ENCODE data around the gene TRABD2B. TPM values are rescaled to one million over a fixed set of nuclear protein-coding genes. Genes with fewer than 3 reads are reported as not detected.

TRABD2B gene
- total and polyA plus RNA-seq, 2 donors from 2014 or later: 19.8 to 62.0 TPM

DNA sequence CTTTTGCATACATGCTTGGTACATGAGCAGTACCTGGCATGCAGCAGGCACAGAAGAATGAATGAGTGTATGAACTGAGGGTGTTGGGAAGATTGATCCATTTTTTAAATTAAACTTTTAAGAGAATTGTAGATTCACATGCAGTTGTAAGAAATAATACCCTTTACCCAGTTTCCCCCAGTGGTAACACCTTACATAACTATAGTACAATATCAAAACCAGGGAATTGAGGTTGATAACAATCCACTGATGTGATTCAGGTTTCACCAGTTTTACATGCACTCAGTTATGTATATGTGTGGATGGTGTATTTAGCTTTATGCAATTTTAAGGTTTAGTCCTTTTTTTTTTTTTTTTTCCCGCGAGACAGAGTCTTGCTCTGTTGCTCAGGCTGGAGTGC lies 20.5 kb downstream of the TRABD2B start:
- intact Hi-C loops (cut with DNase I): no loop called here
- TF ChIP-seq, protein P1, sequence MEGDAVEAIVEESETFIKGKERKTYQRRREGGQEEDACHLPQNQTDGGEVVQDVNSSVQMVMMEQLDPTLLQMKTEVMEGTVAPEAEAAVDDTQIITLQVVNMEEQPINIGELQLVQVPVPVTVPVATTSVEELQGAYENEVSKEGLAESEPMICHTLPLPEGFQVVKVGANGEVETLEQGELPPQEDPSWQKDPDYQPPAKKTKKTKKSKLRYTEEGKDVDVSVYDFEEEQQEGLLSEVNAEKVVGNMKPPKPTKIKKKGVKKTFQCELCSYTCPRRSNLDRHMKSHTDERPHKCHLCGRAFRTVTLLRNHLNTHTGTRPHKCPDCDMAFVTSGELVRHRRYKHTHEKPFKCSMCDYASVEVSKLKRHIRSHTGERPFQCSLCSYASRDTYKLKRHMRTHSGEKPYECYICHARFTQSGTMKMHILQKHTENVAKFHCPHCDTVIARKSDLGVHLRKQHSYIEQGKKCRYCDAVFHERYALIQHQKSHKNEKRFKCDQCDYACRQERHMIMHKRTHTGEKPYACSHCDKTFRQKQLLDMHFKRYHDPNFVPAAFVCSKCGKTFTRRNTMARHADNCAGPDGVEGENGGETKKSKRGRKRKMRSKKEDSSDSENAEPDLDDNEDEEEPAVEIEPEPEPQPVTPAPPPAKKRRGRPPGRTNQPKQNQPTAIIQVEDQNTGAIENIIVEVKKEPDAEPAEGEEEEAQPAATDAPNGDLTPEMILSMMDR (IDR thresholded peaks at IDR 0.05; ENCODE audit: borderline replicate concordance, extremely low read depth, insufficient read depth): no peak

DNA sequence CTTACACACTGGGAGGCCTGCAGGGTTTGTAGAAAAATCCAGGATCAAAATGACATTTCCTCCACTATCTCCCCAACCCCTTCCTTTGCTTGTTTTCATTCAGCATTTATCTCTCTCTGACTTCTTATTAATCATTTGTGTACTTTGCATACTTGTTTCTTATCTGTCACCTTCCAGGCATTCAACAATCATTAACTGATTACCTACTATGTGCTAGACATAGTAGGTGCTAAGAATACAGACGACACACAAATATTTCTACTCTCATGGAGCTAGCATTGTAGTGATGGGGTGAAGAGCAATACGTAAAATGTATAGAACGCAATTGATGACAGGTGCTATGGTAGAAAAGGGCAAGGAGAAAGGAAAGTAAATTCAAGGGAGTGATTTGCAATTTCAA lies 20.9 kb downstream of the TRABD2B start:
- TF ChIP-seq, protein P1 (IDR thresholded peaks at IDR 0.05; ENCODE audit: borderline replicate concordance, extremely low read depth, insufficient read depth): no peak

More for the DNA sequence above, 20.5 kb downstream of the TRABD2B start:
- Histone ChIP-seq H3K36me3 (ENCODE audit: control insufficient read depth in 2 of 3, insufficient read depth in 3 of 3, low read length in 3 of 3) (peaks cover 0 to 6% (median 0%) of the 10 kb centered on the region in 3 donors), H3K9ac (ENCODE audit: low read length in 3 of 3) (no peak overlapping the region), H3K9me3 (ENCODE audit: control insufficient read depth in 2 of 3, insufficient read depth in 1 of 3, low read length in 3 of 3) (no peaks in the 10 kb centered on the region), H3K4me3 (ENCODE audit: low read length in 3 of 3) (no peak overlapping the region), H3K27ac (ENCODE audit: low read depth in 2 of 2, low read length in 2 of 2) (no peak overlapping the region), H3K27me3 (ENCODE audit: control insufficient read depth, insufficient read depth, low read length) (no peaks in the 10 kb centered on the region), H3K4me1 (ENCODE audit: control insufficient read depth in 2 of 3, insufficient read depth in 2 of 3, low read depth in 1 of 3, low read length in 3 of 3) (peaks cover 0 to 34% (median 14%) of the 10 kb centered on the region in 3 donors)
- FAIRE-seq (no peak), DNase-seq (no peak)

DNA sequence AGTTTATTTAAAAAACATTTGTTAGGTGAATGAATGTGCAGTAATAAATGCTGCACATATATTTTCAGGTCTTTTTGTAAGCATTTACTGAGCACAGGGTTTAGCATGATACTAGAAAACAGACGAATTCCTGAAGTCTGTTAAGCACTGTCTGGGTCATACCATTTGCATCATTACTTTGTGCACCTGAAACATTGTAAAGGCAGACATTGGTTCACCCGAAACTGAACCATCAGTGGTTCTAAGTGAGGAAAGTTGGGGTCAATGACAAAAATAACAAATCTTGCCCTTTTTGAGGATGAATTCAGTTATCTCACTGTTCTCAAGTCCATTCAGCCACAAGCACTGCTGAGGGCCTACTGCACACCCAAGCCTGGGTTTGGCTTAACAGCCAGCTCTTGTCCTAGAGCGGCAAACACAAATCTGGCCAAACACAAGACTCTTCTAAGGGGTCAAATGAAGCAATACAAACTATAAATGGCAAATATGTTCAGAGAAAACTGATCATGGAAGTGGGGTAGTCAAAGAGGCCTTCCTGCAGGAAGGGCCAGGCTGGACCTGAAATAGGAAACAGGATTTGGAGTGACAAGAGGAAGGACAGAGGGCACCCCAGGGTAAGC lies 21.8 kb downstream of the TRABD2B start:
- Histone ChIP-seq H3K27ac (ENCODE audit: low read depth in 2 of 2, low read length in 2 of 2) (no peak overlapping the region), H3K9me3 (ENCODE audit: control insufficient read depth in 2 of 3, insufficient read depth in 1 of 3, low read length in 3 of 3) (no peaks in the 10 kb centered on the region), H3K4me1 (ENCODE audit: control insufficient read depth in 2 of 3, insufficient read depth in 2 of 3, low read depth in 1 of 3, low read length in 3 of 3) (peaks cover 0 to 43% (median 18%) of the 10 kb centered on the region in 3 donors), H3K9ac (ENCODE audit: low read length in 3 of 3) (no peak overlapping the region), H3K27me3 (ENCODE audit: control insufficient read depth, insufficient read depth, low read length) (no peaks in the 10 kb centered on the region), H3K4me3 (ENCODE audit: low read length in 3 of 3) (no peak overlapping the region), H3K36me3 (ENCODE audit: control insufficient read depth in 2 of 3, insufficient read depth in 3 of 3, low read length in 3 of 3) (peaks cover 0 to 8% (median 0%) of the 10 kb centered on the region in 3 donors)
- intact Hi-C loops (cut with DNase I): no loop called here
- TF ChIP-seq, protein P1 (IDR thresholded peaks at IDR 0.05; ENCODE audit: borderline replicate concordance, extremely low read depth, insufficient read depth): no peak
- DNase-seq (no peak), FAIRE-seq (no peak)

More for the DNA sequence above, 20.9 kb downstream of the TRABD2B start:
- H3K27me3 ChIP-seq (ENCODE audit: control insufficient read depth, insufficient read depth, low read length): no peaks in the 10 kb centered on the region
- FAIRE-seq: no peak
- peaks cover 0 to 6% (median 0%) of the 10 kb centered on the region in 3 donors for H3K36me3 ChIP-seq (ENCODE audit: control insufficient read depth in 2 of 3, insufficient read depth in 3 of 3, low read length in 3 of 3)
- H3K4me1 ChIP-seq (ENCODE audit: control insufficient read depth in 2 of 3, insufficient read depth in 2 of 3, low read depth in 1 of 3, low read length in 3 of 3): peaks cover 0 to 36% (median 15%) of the 10 kb centered on the region in 3 donors
- H3K9me3 ChIP-seq (ENCODE audit: control insufficient read depth in 2 of 3, insufficient read depth in 1 of 3, low read length in 3 of 3): no peaks in the 10 kb centered on the region
- no peak overlapping the region for H3K4me3 ChIP-seq (ENCODE audit: low read length in 3 of 3)
- no peak overlapping the region for H3K27ac ChIP-seq (ENCODE audit: low read depth in 2 of 2, low read length in 2 of 2)
- no peak overlapping the region for H3K9ac ChIP-seq (ENCODE audit: low read length in 3 of 3)
- no peak for DNase-seq
- intact Hi-C loops (cut with DNase I): no loop called here

Data from kidney (tissue), 14 donors.